Mucosa of descending colon (tissue), 3 donors: ENCODE data around the gene AFM. TPM values are rescaled to one million over a fixed set of nuclear protein-coding genes. Genes with fewer than 3 reads are reported as not detected.

ENCODE experiments used
- ATAC-seq: fragments of 200-7000 bp; cut with Tn5 transposase; one replicate; pipeline ENCODE4 v1.9.1; 2020; ENCODE audit warnings: mild to moderate bottlenecking, moderate library complexity
- DNase-seq, 3 donors: peaks; one replicate each; pipeline ENCODE4 v3.0.0-alpha.2; 2020
- H3K36me3 ChIP-seq: fragments of 200-600 bp; one replicate; pipeline ENCODE4 v1.8.0; 2021; ENCODE audit warnings: low read depth, mild to moderate bottlenecking
- H3K4me1 ChIP-seq: fragments of 200-600 bp; one replicate; pipeline ENCODE4 v1.8.0; 2021; ENCODE audit warnings: low read depth, mild to moderate bottlenecking
- H3K4me3 ChIP-seq: fragments of 200-600 bp; one replicate; pipeline ENCODE4 v1.8.0; 2021; ENCODE audit warnings: mild to moderate bottlenecking
- H3K9me3 ChIP-seq: fragments of 200-600 bp; one replicate; pipeline ENCODE4 v1.8.0; 2021; ENCODE audit warnings: mild to moderate bottlenecking
- intact Hi-C, 2 donors: fragments of 100-400 bp; cut with DNase I in 1 of 2; cut with micrococcal nuclease in 1 of 2; formaldehyde crosslinking; loops; one replicate each; pipeline versions ENCODE4 v1.11.0 to v1.11.1; 2022; cut with DNase I, micrococcal nuclease
- total RNA-seq, 3 donors: library from RNA; stranded (reverse); fragmentation: NEBNext Ultra II Directional in 2 of 3; extraction: Animal tissue kit (Norgen Biotek cat#: 25700) in 2 of 3; gene quantifications; one replicate each; pipeline versions ENCODE4 v1.2.1 to v1.2.4, GENCODE V29; 2021 to 2023
- TF ChIP-seq, protein P1 (sequence below): fragments of 200-600 bp; IDR thresholded peaks from one replicate; pipeline ENCODE4 v1.8.0; 2022; ENCODE audit warnings: antibody characterized with exemption, mild to moderate bottlenecking
- donor health status: DM: no; HTN: no; CAD: no; lungs with moderate emphysema.
- donor health status: DM: no; HTN: no; CAD: no.
- donor health status: DM: no; HTN: yes; CAD: no.

AFM gene
- total RNA-seq, 3 donors from 2014 or later, result not detected

DNA sequence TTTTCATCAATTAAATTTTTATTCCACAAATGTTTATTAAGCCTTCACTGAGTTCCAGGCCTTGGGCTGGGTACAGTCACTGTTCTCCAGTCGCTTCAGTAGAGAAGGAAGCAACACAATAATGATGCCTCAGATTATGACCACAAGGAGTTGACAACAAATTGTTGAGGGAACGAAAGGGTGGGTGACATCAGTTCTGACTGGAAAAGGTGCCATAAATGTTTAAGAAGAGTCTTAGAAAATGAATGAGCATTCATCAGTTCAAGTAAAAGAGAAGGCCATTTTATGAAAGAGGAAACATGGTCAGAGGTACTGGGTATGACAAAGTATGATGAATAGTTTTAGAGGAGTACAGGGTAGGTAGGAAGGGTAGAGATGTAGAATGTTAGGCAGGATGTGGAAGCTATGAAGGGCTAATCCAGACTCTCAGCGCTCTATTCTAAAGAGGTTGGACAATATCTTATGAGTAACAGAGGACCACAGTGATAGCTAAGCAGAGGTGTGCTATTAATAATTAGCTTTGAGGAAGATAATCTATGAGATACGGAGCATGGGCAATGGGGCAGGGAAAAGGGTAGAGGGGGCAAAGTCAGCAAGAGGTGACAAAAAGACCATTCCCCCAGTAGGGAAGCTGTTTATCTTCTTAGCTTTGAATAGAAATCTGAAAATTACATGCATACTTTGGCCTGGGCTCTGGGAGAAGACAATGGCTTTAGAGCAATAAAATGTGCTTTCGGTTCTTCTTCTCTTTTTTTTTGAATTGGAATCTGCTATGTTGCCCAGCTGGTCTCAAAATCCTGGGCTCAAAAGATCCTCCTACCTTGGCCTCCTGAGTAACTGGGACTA lies 25.1 kb upstream of the AFM start:
- no peak overlapping the region for H3K4me3 ChIP-seq
- no peaks in the 10 kb centered on the region for H3K9me3 ChIP-seq
- ATAC-seq (no peak), DNase-seq (no peak)
- no peaks in the 10 kb centered on the region for H3K36me3 ChIP-seq
- TF ChIP-seq, protein P1, sequence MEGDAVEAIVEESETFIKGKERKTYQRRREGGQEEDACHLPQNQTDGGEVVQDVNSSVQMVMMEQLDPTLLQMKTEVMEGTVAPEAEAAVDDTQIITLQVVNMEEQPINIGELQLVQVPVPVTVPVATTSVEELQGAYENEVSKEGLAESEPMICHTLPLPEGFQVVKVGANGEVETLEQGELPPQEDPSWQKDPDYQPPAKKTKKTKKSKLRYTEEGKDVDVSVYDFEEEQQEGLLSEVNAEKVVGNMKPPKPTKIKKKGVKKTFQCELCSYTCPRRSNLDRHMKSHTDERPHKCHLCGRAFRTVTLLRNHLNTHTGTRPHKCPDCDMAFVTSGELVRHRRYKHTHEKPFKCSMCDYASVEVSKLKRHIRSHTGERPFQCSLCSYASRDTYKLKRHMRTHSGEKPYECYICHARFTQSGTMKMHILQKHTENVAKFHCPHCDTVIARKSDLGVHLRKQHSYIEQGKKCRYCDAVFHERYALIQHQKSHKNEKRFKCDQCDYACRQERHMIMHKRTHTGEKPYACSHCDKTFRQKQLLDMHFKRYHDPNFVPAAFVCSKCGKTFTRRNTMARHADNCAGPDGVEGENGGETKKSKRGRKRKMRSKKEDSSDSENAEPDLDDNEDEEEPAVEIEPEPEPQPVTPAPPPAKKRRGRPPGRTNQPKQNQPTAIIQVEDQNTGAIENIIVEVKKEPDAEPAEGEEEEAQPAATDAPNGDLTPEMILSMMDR, result no peak
- H3K4me1 ChIP-seq, result no peaks in the 10 kb centered on the region
- intact Hi-C loops, result no loop called here

DNA sequence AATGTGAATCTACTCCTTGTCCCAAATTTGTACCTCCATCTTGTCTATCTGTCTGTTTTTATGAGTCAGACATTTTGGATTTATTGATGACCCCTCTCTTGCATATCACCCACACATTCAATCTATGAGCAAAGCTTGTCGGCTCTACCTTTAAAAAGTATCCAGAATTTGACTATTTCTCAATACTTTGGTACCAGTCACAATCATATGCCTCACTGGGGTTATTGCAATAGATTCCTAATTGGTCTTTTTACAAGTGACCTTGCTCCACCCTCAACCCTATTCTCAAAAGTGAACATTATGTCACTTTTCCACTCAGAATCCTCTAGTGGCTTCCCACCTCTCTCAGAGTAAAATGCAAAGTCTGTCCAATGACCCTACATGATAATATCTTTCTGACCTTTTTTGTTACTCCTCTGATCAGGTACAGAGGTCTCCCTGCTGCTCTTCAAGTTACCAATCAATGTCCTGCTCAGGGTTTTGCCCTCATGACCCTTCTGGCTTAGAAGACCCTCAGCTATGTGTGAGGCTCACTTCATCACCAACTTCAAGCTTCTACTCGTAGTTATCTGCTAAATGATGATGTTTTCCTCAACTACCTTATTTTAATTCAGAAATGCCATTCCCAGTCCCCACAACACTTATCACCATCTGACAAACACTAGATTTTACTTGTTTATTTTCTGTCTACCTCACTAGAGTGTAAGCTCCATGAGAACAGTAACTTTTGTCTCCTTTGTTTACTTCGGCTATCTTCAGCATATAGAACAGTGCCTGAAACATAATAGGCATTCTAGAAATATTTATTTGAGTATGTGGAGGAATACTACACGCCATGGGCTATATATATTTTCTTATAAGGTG lies 23.1 kb upstream of the AFM start:
- Histone ChIP-seq H3K4me3 (no peak overlapping the region), H3K9me3 (no peaks in the 10 kb centered on the region), H3K36me3 (no peaks in the 10 kb centered on the region), H3K4me1 (no peaks in the 10 kb centered on the region)
- DNase-seq, result no peak
- intact Hi-C loops, result no loop called here
- TF ChIP-seq, protein P1, result no peak
- ATAC-seq, result no peak

DNA sequence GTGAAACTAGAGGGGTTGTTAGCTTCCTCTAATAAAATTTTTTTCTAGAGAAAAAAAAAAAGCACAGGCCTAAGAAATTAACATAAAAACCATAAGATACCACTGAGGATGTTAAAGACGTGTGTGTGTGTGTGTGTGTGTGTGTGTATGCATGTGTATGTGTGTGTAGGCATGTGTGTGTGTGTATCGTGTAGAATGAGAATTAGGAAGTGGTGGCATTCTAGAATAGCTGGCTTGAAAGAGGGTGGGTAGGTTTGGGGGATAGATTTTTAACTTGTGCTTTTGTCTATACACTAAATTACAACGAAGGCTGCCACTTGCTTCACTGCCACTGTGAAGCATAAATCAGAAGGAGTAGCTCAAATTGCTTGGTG lies 22.5 kb upstream of the AFM start:
- TF ChIP-seq, protein P1, result no peak
- Histone ChIP-seq H3K4me1 (no peaks in the 10 kb centered on the region), H3K9me3 (no peaks in the 10 kb centered on the region), H3K36me3 (no peaks in the 10 kb centered on the region), H3K4me3 (no peak overlapping the region)
- ATAC-seq (no peak), DNase-seq (no peak)
- intact Hi-C loops, result no loop called here

DNA sequence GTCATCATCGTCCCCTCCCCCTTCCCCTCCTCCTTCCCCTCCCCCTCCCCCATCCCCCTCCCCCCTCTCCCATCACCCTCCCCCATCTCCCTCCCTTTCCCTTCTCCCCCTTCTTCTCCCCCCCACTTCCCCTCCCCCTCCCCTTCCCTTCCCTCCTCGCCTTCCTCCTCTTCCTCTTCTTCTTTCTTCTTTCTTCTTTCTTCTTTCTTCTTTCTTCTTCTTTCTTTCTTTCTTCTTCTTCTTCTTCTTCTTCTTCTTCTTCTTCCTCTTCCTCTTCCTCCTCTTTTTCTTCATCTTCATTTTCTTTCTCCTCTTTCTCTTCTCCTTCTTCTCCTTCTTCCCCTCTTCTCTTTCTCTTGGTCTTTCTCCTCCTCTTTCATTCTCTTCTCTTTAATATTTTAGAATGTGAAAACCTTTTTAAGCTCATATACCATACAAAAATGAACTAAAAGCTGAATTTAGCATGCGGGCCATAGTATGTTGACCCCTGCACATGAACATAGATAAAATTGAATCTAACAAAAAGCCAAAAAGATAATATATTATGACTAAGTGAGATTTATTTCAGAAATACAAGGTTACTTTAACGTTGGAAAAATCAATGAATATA lies 20.5 kb upstream of the AFM start:
- no peak overlapping the region for H3K4me3 ChIP-seq
- TF ChIP-seq, protein P1, result no peak
- intact Hi-C loops, result no loop called here

DNA sequence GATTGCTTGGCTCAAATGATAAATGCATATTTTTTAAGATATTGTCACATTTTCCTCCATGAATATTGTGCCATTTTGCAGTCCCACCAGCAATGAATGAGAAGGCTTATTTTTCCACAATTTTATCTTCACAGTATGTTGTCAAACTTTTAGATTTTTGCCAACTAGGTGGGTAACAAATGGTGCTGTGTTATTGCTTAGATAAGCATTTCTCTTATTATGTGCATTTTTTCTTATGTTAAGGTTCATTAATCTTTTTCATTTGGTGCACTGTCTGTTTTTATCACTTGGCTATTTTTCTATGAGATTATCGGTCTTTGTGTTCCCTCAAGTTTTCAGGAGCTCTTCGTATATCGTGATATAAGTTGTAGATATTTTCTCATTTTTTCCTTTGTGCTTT lies 13.4 kb upstream of the AFM start:
- TF ChIP-seq, protein P1, result no peak
- Histone ChIP-seq H3K9me3 (no peaks in the 10 kb centered on the region), H3K36me3 (no peaks in the 10 kb centered on the region), H3K4me1 (no peaks in the 10 kb centered on the region), H3K4me3 (no peak overlapping the region)
- intact Hi-C loops, result no loop called here
- no peak for DNase-seq
- ATAC-seq, result no peak

More for the DNA sequence above, 20.5 kb upstream of the AFM start:
- Histone ChIP-seq H3K36me3 (no peaks in the 10 kb centered on the region), H3K9me3 (no peaks in the 10 kb centered on the region), H3K4me1 (no peaks in the 10 kb centered on the region)
- ATAC-seq, result no peak
- DNase-seq, result no peak
